Measurements from ENCODE around the gene PAX6. TPM values are rescaled to one million over a fixed set of nuclear protein-coding genes. Genes with fewer than 3 reads are reported as not detected.

Gene PAX6
- total and polyA plus RNA-seq, 8 donors, result 0.03 to 57.9 (median 1.2) TPM; not detected in 1

DNA sequence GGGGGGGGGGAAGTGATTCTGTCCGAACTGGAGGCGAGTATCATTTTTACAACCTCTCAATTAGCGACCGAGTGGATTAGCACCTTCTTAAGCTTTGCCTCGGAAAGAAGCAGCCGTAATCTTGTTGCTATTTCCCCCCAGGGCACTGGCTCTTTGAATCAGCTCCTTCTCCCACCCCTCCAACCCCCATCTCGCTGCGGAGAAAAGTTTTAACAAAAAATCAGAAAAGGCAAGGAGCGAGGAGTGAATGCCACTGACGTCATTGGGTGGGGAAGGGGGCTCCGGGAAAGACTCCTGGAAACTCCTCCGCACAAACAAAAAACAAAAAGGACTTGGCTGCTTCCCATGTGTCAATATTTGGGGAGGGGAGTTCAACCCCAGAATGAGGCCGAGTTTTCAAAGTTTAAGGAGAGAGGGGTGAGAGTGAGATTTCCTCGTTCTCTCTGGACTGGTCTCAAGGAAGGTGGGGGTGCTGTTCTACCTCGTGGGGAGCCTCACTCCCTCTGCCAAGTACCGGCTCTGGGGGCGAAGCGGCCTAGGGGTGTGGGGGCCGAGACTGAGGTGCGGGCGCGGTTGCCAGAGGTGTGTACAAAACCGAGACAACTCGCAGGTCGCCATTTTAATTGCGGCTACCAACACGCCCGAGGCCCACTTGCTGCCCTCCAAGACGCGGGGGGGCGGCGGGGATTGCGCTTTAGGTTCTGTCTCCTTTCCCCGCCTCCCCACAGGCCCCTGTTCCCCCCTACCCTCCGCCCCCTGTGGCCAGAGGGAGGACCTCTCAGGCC lies 2.5 kb upstream of the PAX6 start:
- Histone ChIP-seq H3K9me3 (peaks cover 0 to 13% (median 0%) of the 10 kb centered on the region in 4 donors), H3K4me3 (peak overlapping the region; percentile 41 to 72 (median 50)), H3K36me3 (no peaks in the 10 kb centered on the region), H3K4me1 (peaks cover 83 to 100% (median 94%) of the 10 kb centered on the region in 4 donors), H3K27ac (no peak overlapping the region), H3K27me3 (peaks cover 67 to 100% (median 100%) of the 10 kb centered on the region in 3 donors)
- intact Hi-C loops (cut with DNase I; ENCODE audit: low total_unique reads), result no loop called here
- peak in 1 of 2 donors; percentile 18 for DNase-seq
- TF ChIP-seq POLR2AphosphoS5 (IDR thresholded peaks at IDR 0.05) (no peak), POLR2A (IDR thresholded peaks at IDR 0.05) (no peak)
- 2 to 8% (median 5%) methylated on average over 23 to 35 of the region's 35 CpGs for WGBS, 5 donors

DNA sequence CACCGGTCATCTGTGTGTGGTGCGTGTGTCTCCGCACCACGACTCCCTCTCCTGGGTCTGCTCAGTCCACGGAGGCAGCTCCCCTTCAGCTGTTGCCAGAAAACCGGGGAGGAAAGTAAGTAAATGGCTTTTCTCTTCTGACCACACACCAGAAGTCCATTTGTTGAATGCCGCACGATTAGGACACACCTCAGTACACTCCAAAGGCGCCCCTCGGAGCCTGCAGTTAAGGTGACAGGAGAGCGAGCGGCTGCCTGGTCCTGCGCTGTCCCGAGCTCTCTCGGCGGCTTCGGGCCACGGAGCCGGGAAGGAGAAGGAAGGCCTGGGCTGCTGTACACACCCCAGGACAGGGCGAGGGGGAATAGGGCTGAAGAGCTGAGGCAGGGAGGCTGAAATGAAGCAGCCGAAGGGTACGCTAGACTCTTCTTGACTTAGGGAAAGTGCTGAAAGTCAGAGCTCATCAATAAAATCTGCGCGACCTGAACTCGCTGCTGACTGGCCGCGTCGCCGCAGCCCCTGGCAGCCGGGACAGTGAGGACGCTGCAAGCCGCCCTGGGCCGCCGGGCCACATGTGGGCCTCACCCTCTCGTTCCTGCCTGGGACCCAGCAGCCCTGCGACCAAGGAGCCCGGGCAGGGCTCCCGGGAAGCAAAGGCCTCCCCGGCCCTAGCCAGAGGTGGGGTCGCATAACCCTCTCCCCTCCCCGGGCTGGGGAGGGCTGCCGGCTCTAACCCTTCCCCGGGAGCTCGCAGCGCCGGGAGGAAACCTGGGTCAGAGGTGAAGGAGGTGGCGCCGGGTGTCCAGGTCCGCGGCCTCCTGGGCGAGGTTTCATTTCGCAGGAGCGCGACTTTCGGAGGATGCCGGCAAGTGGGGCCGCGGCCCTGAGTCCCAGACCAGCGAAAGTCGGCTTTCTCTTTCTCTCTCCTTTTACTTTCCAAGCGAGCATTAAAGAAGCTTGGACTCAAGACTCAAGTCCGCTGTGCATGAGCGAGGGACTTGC lies 1.6 kb upstream of the PAX6 start:
- Histone ChIP-seq H3K4me3 (peak overlapping the region; percentile 41 to 72 (median 50)), H3K27me3 (peaks cover 69 to 100% (median 100%) of the 10 kb centered on the region in 3 donors), H3K27ac (no peak overlapping the region), H3K9me3 (peaks cover 0 to 6% (median 0%) of the 10 kb centered on the region in 4 donors), H3K4me1 (peaks cover 77 to 91% (median 85%) of the 10 kb centered on the region in 4 donors), H3K36me3 (no peaks in the 10 kb centered on the region)
- intact Hi-C loops (cut with DNase I; ENCODE audit: low total_unique reads), result no loop called here
- 2 to 6% (median 3%) methylated on average over 36 to 63 of the region's 63 CpGs for WGBS, 5 donors
- peak in 1 of 2 donors; percentile 44 for DNase-seq
- no peak for TF ChIP-seq EP300 (IDR thresholded peaks at IDR 0.05)
- TF ChIP-seq, protein P1, sequence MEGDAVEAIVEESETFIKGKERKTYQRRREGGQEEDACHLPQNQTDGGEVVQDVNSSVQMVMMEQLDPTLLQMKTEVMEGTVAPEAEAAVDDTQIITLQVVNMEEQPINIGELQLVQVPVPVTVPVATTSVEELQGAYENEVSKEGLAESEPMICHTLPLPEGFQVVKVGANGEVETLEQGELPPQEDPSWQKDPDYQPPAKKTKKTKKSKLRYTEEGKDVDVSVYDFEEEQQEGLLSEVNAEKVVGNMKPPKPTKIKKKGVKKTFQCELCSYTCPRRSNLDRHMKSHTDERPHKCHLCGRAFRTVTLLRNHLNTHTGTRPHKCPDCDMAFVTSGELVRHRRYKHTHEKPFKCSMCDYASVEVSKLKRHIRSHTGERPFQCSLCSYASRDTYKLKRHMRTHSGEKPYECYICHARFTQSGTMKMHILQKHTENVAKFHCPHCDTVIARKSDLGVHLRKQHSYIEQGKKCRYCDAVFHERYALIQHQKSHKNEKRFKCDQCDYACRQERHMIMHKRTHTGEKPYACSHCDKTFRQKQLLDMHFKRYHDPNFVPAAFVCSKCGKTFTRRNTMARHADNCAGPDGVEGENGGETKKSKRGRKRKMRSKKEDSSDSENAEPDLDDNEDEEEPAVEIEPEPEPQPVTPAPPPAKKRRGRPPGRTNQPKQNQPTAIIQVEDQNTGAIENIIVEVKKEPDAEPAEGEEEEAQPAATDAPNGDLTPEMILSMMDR (IDR thresholded peaks at IDR 0.05), result no peak
- no peak for TF ChIP-seq POLR2A (IDR thresholded peaks at IDR 0.05)

DNA sequence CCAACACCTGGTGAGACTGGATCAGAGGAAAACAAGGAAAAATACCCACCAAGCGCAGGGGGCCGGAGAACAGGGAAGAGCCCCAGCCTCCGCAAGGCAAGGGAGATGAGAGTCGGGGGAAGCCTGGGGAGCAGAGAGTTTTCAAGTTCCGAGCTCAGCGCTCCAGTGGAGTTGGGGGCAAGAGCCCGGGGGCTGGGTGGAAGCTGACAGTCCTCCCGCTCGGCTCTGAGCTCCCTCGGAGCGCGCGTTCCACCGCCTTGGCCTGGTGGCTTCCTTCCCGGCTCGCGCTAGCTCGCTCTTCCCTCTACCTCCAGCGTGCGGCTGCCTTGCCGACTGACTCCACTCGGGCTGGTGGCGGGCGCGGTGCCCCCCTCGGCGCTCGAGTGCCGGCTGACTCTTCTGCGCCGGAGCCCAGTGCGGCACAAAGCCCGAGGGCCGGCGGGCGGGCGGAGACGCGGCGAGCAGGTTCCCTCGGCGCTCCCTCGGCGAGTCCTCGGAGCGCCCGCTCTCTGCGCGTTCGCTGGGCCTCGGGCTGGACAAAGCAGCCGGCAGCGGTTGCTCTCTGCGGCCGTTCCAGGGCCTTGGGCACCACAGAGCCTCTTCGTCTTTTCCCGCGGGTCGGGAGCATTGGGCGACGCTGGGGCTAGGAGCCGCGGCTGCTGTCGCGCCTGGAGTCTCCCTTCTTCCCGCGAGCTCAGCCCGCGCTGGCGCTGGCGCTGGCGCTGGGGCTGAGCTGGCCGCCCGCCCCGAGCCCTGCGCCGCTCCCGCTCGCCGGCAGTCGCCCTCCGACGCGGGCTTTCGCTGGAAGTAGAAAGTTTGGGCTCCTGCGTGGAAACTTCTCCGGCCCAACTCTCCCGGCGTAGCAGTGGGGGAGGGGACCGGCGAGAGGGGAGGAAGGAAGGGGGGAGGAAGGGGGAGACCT lies 1.0 kb downstream of the PAX6 start:
- intact Hi-C loops (cut with DNase I; ENCODE audit: low total_unique reads), result no loop called here
- Histone ChIP-seq H3K9me3 (peaks cover 0 to under 1% (median 0%) of the 10 kb centered on the region in 4 donors), H3K36me3 (no peaks in the 10 kb centered on the region), H3K27ac (no peak overlapping the region), H3K27me3 (peaks cover 72 to 100% (median 100%) of the 10 kb centered on the region in 3 donors), H3K4me1 (peaks cover 59 to 79% (median 68%) of the 10 kb centered on the region in 4 donors), H3K4me3 (peak overlapping the region; percentile 35 to 72 (median 44))
- WGBS, 5 donors, result 2 to 10% (median 3%) methylated on average over 49 to 91 of the region's 91 CpGs
- no peak for TF ChIP-seq POLR2A (IDR thresholded peaks at IDR 0.05)
- TF ChIP-seq, protein P1 (IDR thresholded peaks at IDR 0.05), result no peak
- no peak for TF ChIP-seq POLR2AphosphoS5 (IDR thresholded peaks at IDR 0.05)
- no peak for TF ChIP-seq EP300 (IDR thresholded peaks at IDR 0.05)
- peak in 1 of 2 donors; percentile 74 for DNase-seq

DNA sequence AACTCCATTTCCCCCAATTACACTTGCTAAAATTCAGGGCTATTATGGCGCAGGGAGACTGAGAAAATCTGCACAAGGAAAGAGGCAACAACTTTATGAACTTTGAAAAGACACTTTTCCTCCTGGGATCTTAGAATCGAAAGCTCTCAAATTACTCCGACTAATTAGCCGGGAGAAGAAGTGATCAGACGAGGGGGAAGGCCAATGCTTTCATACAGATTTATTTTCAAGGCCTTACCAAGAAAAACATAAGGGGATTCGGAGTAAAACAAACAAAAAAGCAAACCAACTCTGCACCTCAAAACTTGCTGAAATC lies 1.6 kb downstream of the PAX6 start:
- no peak for DNase-seq
- no peak for TF ChIP-seq POLR2AphosphoS5 (IDR thresholded peaks at IDR 0.05)
- TF ChIP-seq, protein P1 (IDR thresholded peaks at IDR 0.05), result no peak
- no peak for TF ChIP-seq EP300 (IDR thresholded peaks at IDR 0.05)
- TF ChIP-seq POLR2A (IDR thresholded peaks at IDR 0.05), result no peak
- peaks cover 61 to 79% (median 68%) of the 10 kb centered on the region in 4 donors for H3K4me1 ChIP-seq
- no peak overlapping the region for H3K27ac ChIP-seq
- peaks cover 78 to 100% (median 100%) of the 10 kb centered on the region in 3 donors for H3K27me3 ChIP-seq
- no peaks in the 10 kb centered on the region for H3K36me3 ChIP-seq
- 20 to 30% (median 25%) methylated on average over 6 of the region's 6 CpGs for WGBS, 5 donors
- H3K9me3 ChIP-seq, result peaks cover 0 to 5% (median under 1%) of the 10 kb centered on the region in 4 donors
- intact Hi-C loops (cut with DNase I; ENCODE audit: low total_unique reads), result no loop called here
- peak overlapping the region in 2 of 4 donors; percentile 37 to 72 for H3K4me3 ChIP-seq

All from stomach (tissue), 9 donors.